Panc1 (cell line): ENCODE results near the gene C9orf57. TPM values are rescaled to one million over a fixed set of nuclear protein-coding genes. Genes with fewer than 3 reads are reported as not detected.

Experiments used
- ATAC-seq: fragments of 200-7000 bp; cut with Tn5 transposase; 2 replicates; pipeline ENCODE4 v1.9.1; 2020; ENCODE audit warnings: mild to moderate bottlenecking, moderate library complexity
- BruUV-seq: library from RNA; stranded (reverse); fragments of 400-500 nt; replicated peaks from 2 replicates; lab custom pipeline; 2021; lab: Mats Ljungman, UMichigan
- CTCF ChIA-PET: fragments of 300-600 bp; sonication (Branson Sonifier 250); formaldehyde crosslinking; loops from one replicate; lab custom pipeline; 2022; ENCODE audit warnings: antibody characterized with exemption; lab: Charles Lee
- POLR2A ChIA-PET: fragments of 300-600 bp; sonication (Branson Sonifier 250); formaldehyde crosslinking; loops from one replicate; lab custom pipeline; 2022; ENCODE audit warnings: antibody characterized with exemption; lab: Charles Lee
- DNase-seq: peaks from one replicate; pipeline ENCODE4 v3.0.0-alpha.2; 2010; ENCODE audit warnings: low read depth, low spot score
- H3K27ac ChIP-seq: 2 replicates; pipeline ENCODE4 v1.5.1; 2011; ENCODE audit warnings: mild to moderate bottlenecking, low read length, inconsistent platforms
- H3K27me3 ChIP-seq: fragments of 200-500 bp; sonication (Bioruptor generic); 2 replicates; pipeline ENCODE4 v1.6.0; 2014; ENCODE audit warnings: low read length, inconsistent platforms; ENCODE audit not compliant: control insufficient read depth, insufficient read depth
- H3K36me3 ChIP-seq: fragments of 200-500 bp; sonication (Bioruptor generic); 2 replicates; pipeline ENCODE4 v1.5.1; 2014; ENCODE audit warnings: inconsistent platforms, mild to moderate bottlenecking, low read length, moderate library complexity; ENCODE audit not compliant: control insufficient read depth, insufficient read depth
- H3K4me1 ChIP-seq: 2 replicates; pipeline ENCODE4 v1.5.1; 2011; ENCODE audit warnings: inconsistent platforms, mild to moderate bottlenecking, low read length, moderate library complexity; ENCODE audit not compliant: control insufficient read depth, insufficient read depth
- H3K4me3 ChIP-seq, 2 experiments: 2 replicates each; pipeline ENCODE4 v1.5.1; 2011 to 2012; ENCODE audit warnings: low read depth in 2 of 2, low read length in 2 of 2, mild to moderate bottlenecking in 2 of 2, inconsistent platforms in 1 of 2, moderate library complexity in 1 of 2
- H3K9me3 ChIP-seq: fragments of 200-500 bp; sonication (Bioruptor generic); 2 replicates; pipeline ENCODE4 v1.5.1; 2014; ENCODE audit warnings: low read depth, mild to moderate bottlenecking, inconsistent platforms, low read length, moderate library complexity; ENCODE audit not compliant: control insufficient read depth, insufficient read depth
- POLR2AphosphoS5 ChIP-seq: IDR thresholded peaks from 2 replicates; pipeline ENCODE4 v1.6.1; 2012; ENCODE audit warnings: mild to moderate bottlenecking, low read depth, low read length, moderate library complexity
- SIN3A ChIP-seq: IDR thresholded peaks from 2 replicates; pipeline ENCODE4 v1.6.1; 2012; ENCODE audit warnings: low read depth, mild to moderate bottlenecking, low read length, moderate library complexity, borderline replicate concordance; ENCODE audit not compliant: insufficient read depth
- TCF7L2 ChIP-seq: IDR thresholded peaks from 2 replicates; pipeline ENCODE4 v1.6.1; 2011; ENCODE audit warnings: mild to moderate bottlenecking, low read depth, low read length, inconsistent platforms
- in situ Hi-C: cut with HindIII; loops from 2 replicates; pipeline ENCODE4 v1.10.0; 2016; ENCODE audit warnings: low sequenced_read_pairs, low pct_unique_long_range_greater_than_20kb
- intact Hi-C: fragments of 100-400 bp; cut with micrococcal nuclease; formaldehyde crosslinking; loops from one replicate; pipeline ENCODE4 v1.10.0; 2022; ENCODE audit not compliant: unreplicated experiment
- total RNA-seq: library from RNA; stranded (reverse); gene quantifications from one replicate; pipeline ENCODE4 v1.2.1, GENCODE V29; 2021; ENCODE audit not compliant: unreplicated experiment
- TF ChIP-seq, protein P1 (sequence below), 2 experiments: IDR thresholded peaks; 2 replicates each; pipeline ENCODE4 v1.6.1; 2011 to 2012; ENCODE audit warnings: low read depth in 2 of 2, control low read depth in 1 of 2, low read length in 1 of 2, mild to moderate bottlenecking in 1 of 2, moderate library complexity in 1 of 2; ENCODE audit not compliant: insufficient read depth in 1 of 2
- TF ChIP-seq, protein P2 (sequence below): fragments of 450-650 bp; IDR thresholded peaks from 2 replicates; pipeline ENCODE4 v1.5.1; 2017; ENCODE audit warnings: mild to moderate bottlenecking

Gene C9orf57
- total RNA-seq, 1 experiment from 2014 or later = not detected

DNA sequence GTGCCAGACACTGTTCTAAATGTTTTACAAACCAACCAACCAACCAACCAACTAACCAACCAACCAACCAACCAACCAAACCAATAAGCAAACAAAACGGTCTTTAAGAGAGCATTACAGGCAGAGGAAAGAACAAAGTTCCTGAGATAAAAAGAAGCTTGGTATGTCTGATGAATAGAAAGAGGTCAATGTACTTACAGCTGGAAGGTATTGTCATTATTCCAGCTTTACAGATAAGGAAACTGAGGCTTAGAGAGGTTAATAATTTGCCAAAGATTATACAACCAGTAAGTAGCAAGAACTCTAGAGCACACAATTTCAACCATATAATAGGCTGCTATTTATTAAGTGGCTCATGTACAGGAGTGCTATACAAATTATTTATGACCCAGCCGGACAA lies 29.6 kb downstream of the C9orf57 start:
- TF ChIP-seq TCF7L2 = no peak
- TF ChIP-seq, protein P1, sequence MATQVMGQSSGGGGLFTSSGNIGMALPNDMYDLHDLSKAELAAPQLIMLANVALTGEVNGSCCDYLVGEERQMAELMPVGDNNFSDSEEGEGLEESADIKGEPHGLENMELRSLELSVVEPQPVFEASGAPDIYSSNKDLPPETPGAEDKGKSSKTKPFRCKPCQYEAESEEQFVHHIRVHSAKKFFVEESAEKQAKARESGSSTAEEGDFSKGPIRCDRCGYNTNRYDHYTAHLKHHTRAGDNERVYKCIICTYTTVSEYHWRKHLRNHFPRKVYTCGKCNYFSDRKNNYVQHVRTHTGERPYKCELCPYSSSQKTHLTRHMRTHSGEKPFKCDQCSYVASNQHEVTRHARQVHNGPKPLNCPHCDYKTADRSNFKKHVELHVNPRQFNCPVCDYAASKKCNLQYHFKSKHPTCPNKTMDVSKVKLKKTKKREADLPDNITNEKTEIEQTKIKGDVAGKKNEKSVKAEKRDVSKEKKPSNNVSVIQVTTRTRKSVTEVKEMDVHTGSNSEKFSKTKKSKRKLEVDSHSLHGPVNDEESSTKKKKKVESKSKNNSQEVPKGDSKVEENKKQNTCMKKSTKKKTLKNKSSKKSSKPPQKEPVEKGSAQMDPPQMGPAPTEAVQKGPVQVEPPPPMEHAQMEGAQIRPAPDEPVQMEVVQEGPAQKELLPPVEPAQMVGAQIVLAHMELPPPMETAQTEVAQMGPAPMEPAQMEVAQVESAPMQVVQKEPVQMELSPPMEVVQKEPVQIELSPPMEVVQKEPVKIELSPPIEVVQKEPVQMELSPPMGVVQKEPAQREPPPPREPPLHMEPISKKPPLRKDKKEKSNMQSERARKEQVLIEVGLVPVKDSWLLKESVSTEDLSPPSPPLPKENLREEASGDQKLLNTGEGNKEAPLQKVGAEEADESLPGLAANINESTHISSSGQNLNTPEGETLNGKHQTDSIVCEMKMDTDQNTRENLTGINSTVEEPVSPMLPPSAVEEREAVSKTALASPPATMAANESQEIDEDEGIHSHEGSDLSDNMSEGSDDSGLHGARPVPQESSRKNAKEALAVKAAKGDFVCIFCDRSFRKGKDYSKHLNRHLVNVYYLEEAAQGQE (IDR thresholded peaks at IDR 0.05; ENCODE audit: insufficient read depth in 1 of 2, low read depth in 2 of 2, low read length in 1 of 2) = no peak
- TF ChIP-seq, protein P2, sequence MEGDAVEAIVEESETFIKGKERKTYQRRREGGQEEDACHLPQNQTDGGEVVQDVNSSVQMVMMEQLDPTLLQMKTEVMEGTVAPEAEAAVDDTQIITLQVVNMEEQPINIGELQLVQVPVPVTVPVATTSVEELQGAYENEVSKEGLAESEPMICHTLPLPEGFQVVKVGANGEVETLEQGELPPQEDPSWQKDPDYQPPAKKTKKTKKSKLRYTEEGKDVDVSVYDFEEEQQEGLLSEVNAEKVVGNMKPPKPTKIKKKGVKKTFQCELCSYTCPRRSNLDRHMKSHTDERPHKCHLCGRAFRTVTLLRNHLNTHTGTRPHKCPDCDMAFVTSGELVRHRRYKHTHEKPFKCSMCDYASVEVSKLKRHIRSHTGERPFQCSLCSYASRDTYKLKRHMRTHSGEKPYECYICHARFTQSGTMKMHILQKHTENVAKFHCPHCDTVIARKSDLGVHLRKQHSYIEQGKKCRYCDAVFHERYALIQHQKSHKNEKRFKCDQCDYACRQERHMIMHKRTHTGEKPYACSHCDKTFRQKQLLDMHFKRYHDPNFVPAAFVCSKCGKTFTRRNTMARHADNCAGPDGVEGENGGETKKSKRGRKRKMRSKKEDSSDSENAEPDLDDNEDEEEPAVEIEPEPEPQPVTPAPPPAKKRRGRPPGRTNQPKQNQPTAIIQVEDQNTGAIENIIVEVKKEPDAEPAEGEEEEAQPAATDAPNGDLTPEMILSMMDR = no peak
- no peak for TF ChIP-seq POLR2AphosphoS5
- TF ChIP-seq SIN3A = no peak
- H3K36me3 ChIP-seq = no peaks in the 10 kb centered on the region
- CTCF ChIA-PET = interaction anchor here (0.7 kb wide), 1 partner anchor 9 kb away, joined by 3 read pairs; no protein-coding TSS in a partner anchor
- no TSS peak for BruUV-seq
- POLR2A ChIA-PET = no interaction called here
- intact Hi-C loops = no loop called here
- H3K27me3 ChIP-seq = no peaks in the 10 kb centered on the region
- DNase-seq (no peak), ATAC-seq (no peak)
- no peaks in the 10 kb centered on the region for H3K9me3 ChIP-seq
- peaks cover 8% of the 10 kb centered on the region for H3K4me1 ChIP-seq
- in situ Hi-C loops = no loop called here
- H3K27ac ChIP-seq = no peak overlapping the region
- no peak overlapping the region for H3K4me3 ChIP-seq

DNA sequence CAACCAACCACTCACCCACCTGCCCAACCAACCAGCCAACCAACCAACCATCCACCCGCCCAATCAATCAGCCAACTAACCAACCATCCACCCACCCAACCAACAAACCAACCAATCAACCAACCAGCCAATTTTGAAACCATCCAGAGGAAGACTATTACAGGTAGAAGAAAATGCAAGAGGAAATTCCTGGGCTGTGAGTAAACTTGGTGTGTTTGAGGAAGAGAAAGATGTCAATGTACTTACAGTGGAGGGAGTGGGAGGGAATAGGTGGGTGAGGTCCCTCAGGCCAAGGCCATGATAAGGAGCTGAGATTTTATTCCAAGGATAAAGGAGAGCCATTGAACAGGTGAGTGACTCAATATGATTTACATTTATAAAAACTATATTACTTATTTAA lies 30.4 kb downstream of the C9orf57 start:
- ATAC-seq (no peak), DNase-seq (no peak)
- POLR2A ChIA-PET = no interaction called here
- Histone ChIP-seq H3K9me3 (no peaks in the 10 kb centered on the region), H3K27ac (no peak overlapping the region; the same call in 1 of the 2 replicates), H3K36me3 (no peaks in the 10 kb centered on the region), H3K27me3 (no peaks in the 10 kb centered on the region), H3K4me1 (peaks cover 12% of the 10 kb centered on the region), H3K4me3 (no peak overlapping the region)
- BruUV-seq = no TSS peak
- TF ChIP-seq POLR2AphosphoS5 = no peak
- TF ChIP-seq, protein P1 (IDR thresholded peaks at IDR 0.05; ENCODE audit: insufficient read depth in 1 of 2, low read depth in 2 of 2, low read length in 1 of 2) = no peak
- TF ChIP-seq, protein P2 = no peak
- TF ChIP-seq TCF7L2 = no peak
- no peak for TF ChIP-seq SIN3A
- CTCF ChIA-PET = no interaction called here
- intact Hi-C loops = loop anchor here (10.0 kb wide), 1 partner anchor 115 kb away; the partner anchor contains the start of genes ABHD17B and C9orf85
- in situ Hi-C loops = no loop called here
